GM12878 (cell line): ENCODE data around the gene TAPBPL.

Experiments used
- CHD4 ChIP-seq: fragments of 200-600 bp; sonication (generic); IDR thresholded peaks from 2 replicates; pipeline ENCODE4 v1.6.1; 2016; ENCODE audit warnings: mild to moderate bottlenecking
- CREM ChIP-seq: IDR thresholded peaks from 2 replicates; pipeline ENCODE4 v1.6.1; 2014; ENCODE audit warnings: antibody characterized with exemption, low read depth
- EP300 ChIP-seq, 2 experiments: fragments of 150-350 bp in 1 of 2; IDR thresholded peaks; 2 replicates each; pipeline ENCODE4 v1.6.1; 2011 to 2012; ENCODE audit warnings: low read depth in 2 of 2, low read length in 2 of 2, borderline replicate concordance in 1 of 2, improper control_type of control experiment in 1 of 2, inconsistent platforms in 1 of 2; ENCODE audit not compliant: control insufficient read depth in 1 of 2
- NFYB ChIP-seq: IDR thresholded peaks from 2 replicates; pipeline ENCODE4 v1.6.1; 2011; ENCODE audit warnings: low read depth, mild to moderate bottlenecking, low read length, improper control_type of control experiment, moderate library complexity; ENCODE audit not compliant: insufficient read depth
- TF ChIP-seq, protein P1 (sequence below), 3 experiments: IDR thresholded peaks in 2 of 3; conservative IDR thresholded peaks in 1 of 3; 2 replicates each; pipeline ENCODE4 v1.5.1; 2011; ENCODE audit warnings: low read depth in 3 of 3, low read length in 3 of 3, mild to moderate bottlenecking in 3 of 3, control low read depth in 2 of 3, moderate library complexity in 2 of 3, inconsistent platforms in 1 of 3, mixed read lengths in 1 of 3; ENCODE audit not compliant: control insufficient read depth in 2 of 3, insufficient read depth in 1 of 3; ENCODE audit errors: extremely low read depth in 1 of 3
- TF ChIP-seq, protein P2 (sequence below): IDR thresholded peaks from 2 replicates; pipeline ENCODE4 v1.6.1; 2011; ENCODE audit warnings: mild to moderate bottlenecking, low read depth, low read length, moderate library complexity; ENCODE audit not compliant: insufficient replicate concordance

DNA sequence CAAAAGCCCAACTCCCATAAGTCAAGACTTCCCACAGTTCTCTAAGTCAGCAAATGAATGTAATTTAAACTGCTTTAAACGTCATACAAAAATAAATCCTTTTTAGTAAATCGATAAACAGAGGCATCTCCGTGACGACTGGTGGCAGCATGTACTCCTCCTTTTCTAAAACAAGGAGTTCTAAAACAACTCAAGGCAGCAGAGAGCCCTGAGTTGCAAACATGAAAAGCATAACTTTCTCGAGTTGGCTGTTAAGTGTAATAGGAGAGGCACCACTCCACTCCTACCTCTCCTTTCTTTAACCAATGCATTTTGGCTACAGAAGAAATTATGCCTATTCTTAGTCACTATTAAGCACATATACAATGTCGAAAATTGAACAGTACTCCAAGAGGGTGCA, 45.9 kb upstream of the TAPBPL start:
- TF ChIP-seq, protein P1, sequence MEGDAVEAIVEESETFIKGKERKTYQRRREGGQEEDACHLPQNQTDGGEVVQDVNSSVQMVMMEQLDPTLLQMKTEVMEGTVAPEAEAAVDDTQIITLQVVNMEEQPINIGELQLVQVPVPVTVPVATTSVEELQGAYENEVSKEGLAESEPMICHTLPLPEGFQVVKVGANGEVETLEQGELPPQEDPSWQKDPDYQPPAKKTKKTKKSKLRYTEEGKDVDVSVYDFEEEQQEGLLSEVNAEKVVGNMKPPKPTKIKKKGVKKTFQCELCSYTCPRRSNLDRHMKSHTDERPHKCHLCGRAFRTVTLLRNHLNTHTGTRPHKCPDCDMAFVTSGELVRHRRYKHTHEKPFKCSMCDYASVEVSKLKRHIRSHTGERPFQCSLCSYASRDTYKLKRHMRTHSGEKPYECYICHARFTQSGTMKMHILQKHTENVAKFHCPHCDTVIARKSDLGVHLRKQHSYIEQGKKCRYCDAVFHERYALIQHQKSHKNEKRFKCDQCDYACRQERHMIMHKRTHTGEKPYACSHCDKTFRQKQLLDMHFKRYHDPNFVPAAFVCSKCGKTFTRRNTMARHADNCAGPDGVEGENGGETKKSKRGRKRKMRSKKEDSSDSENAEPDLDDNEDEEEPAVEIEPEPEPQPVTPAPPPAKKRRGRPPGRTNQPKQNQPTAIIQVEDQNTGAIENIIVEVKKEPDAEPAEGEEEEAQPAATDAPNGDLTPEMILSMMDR (IDR thresholded peaks at IDR 0.05 in 2 of 3, conservative IDR thresholded peaks at IDR 0.05 in 1 of 3; ENCODE audit: control insufficient read depth in 2 of 3, extremely low read depth in 1 of 3, insufficient read depth in 1 of 3, low read depth in 3 of 3, low read length in 3 of 3), result no peak
- TF ChIP-seq, protein P2, sequence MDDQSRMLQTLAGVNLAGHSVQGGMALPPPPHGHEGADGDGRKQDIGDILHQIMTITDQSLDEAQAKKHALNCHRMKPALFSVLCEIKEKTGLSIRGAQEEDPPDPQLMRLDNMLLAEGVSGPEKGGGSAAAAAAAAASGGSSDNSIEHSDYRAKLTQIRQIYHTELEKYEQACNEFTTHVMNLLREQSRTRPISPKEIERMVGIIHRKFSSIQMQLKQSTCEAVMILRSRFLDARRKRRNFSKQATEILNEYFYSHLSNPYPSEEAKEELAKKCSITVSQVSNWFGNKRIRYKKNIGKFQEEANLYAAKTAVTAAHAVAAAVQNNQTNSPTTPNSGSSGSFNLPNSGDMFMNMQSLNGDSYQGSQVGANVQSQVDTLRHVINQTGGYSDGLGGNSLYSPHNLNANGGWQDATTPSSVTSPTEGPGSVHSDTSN, result no peak
- TF ChIP-seq NFYB (no peak), EP300 (IDR thresholded peaks at IDR 0.05; ENCODE audit: borderline replicate concordance in 1 of 2, control insufficient read depth in 1 of 2, low read depth in 2 of 2, low read length in 2 of 2) (no peak), CREM (no peak), CHD4 (no peak)
